Eye (tissue), 1 donor: ENCODE data around the gene MBD3L2.
"Not testable (repeated sequence)": the region's sequence is repeated elsewhere in the genome, so short reads cannot be mapped to it uniquely, and the experiment has no call there.

Experiments
- DNase-seq: peaks from one replicate; pipeline ENCODE4 v3.0.0-alpha.2; 2015

MBD3L2 gene

DNA sequence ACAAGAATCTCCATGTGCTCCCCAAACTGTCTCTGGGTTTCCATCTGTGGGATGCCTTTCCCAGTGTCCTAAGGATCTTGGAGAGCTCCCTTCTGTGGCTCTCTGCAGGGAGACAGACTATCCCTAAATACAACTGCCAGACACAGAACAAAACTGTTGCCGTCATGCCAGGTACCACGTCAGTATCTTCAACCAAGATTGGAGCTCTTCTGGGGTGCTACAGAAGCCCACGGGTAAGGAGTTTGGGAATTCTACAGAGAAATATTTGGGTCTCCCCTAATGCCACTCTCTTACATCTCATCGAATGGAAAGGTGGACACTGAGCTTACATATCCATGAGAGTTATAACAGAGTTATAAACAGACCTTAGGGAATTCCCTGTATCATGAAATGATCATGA is 14.2 kb downstream of the MBD3L2 start:
- no peak for DNase-seq

DNA sequence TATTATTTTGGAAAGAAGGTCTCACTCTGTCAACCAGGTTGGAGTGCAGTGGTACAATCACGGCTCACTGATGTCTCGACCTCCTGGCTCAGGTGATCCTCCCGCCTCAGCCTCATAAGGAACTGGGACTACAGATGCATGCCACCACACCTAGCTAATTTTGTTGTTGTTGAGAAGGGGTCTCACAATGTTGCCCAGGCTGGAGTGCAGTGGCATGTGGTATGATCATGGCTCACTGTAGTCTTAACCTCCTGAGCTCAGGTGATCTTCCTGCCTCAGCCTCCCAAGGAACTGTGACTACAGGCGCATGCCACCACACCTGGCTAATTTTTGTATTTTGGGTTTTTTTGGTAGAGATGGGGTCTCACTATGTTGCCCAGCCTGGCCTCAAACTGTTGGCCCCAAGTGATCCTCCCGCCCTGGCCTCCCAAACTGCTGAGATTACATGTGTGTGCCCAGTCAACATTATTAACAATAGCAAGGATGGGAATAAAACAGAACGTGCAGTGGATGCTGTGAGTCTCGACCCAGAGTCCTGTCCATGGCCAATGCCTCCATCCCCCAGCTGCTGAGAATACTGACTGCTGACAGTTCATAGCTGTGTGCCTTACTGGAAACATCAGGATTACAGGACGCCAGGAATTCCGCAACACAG is 14.8 kb downstream of the MBD3L2 start:
- DNase-seq = no peak

DNA sequence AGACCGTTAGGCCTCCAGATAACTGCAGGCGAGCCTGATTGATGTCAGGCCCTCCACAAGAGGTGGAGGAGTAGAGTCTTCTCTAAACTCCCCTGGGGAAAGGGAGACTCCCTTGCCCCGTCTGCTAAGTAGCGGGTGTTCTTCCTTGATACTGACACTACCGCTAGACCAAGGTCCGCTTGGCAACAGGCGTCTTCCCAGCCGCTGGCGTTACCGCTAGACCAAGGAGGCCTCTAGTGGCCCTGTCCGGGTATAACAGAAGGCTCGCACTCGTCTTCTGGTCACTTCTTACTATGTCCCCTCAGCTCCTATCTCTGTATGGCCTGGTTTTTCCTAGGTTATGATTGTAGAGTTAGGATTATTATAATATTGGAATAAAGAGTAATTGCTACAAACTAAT is 18.0 kb downstream of the MBD3L2 start:
- not testable (repeated sequence) for DNase-seq

DNA sequence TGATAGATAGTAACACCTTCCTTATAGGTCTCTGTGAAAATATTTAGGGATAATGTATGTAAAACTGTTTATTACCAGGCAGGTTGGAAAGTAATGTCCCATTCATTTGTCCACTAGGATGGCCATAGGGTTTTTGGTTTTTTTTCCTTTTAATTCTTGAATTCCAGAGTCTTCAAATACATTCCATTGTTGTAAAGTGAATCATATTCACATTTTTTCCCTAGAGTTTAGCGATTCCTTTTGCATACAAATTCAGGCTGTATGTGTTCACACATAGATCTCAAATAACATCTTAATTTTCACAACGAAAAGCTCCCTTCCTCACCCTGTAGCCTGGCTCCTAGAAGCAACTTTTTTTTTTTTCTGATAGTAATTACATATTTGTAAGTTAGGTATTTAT is 18.6 kb downstream of the MBD3L2 start:
- DNase-seq = no peak

- DNase-seq = no peak
Measured at GRCh38 chr19:7068599-7068998, 19.5 kb downstream of the MBD3L2 start.

DNA sequence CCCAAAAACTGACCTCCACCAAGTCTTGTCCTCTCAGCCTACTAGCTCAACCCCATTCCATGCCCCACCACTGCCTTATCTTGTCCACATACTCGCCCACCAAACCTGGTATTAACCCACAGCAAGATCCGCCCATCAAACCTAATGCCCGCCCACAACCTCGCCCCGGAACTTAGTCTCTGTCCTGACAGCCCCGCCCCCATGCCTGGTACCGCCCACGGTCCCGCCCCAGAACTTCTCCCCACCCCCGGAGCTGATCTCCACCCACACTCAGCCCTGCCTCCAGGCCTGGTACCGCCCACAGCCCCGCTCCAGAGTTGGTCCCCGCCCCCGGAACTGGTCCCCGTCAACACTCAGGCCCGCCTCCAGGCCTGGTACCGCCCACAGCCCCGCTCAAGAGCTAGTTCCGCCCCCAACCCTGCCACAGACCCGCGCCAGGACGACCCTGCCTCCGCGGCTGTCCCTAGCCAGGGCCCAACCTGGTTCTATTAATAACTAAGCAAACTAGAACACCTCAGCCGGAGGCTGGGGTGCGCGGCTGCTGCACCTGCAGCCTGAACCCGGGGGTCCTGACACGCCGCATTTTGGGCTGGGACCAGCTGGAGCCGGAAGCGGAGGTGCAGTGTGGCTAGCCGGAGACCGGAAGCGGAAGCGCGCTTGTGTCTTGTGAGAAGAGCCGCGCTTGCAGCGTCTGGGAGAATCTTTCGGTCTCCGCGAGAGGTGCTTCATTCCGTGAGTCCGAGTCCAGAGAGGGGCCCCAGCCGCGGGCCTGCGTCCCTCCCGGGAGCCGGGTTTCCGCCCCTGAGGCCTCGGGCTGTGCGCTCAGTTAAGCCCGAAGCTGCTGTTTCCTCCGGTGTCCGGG is 20.2 kb downstream of the MBD3L2 start, which contains the start of gene ZNF557:
Gene ZNF557 (plus strand): TSS at position 662 of the 862 bp plus-strand sequence. CDS start 5,372 bp downstream, outside the sequence.
- DNase-seq = peak; percentile 99

GRCh38 chr19:7069904-7070226 is 20.7 kb downstream of the MBD3L2 start:
- DNase-seq = no peak

DNA sequence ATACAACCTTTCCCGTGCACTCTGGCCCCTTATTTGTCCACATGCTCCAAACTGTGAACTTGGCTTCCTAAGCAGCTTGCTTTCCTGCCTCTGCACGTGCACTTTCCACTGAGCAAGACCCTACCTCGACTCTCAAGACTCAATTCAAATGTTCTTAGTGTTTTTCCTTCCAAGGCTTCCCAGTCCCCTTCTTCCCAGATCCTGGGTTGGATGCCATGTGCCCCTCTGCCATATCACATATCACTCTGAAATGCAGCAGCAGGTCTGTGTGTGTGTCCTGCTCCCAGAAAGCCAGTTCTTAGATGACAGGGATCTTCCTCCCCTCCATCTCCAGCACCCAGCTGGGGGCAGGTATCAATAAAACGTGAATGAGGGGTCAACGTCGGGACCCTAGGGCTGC is 23.4 kb downstream of the MBD3L2 start:
- DNase-seq = no peak

DNA sequence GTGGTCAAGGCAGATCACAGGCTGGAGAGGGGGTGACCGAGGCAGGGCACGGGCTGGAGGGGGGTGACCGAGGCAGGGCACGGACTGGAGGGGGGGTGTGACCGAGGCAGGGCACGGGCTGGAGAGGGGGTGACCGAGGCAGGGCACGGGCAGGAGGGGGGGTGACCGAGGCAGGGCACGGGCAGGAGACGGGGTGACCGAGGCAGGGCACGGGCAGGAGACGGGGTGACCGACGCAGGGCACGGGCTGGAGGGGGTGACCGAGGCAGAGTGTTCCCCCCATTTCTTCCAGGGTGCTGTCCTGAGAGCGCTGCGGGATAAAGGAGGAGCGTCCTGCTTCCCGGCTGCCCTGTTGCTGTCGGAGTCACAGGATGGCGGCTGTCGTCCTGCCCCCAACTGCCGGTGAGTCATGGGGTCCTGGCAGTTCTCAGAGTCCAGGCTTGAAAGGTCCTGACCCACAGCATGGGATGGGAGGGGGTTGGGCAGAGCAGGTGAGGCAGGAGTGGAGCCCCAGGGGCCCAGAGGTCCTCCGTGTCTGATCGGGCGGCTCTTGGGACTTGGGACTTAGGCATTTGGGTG is 25.7 kb downstream of the MBD3L2 start:
- no peak for DNase-seq

DNA sequence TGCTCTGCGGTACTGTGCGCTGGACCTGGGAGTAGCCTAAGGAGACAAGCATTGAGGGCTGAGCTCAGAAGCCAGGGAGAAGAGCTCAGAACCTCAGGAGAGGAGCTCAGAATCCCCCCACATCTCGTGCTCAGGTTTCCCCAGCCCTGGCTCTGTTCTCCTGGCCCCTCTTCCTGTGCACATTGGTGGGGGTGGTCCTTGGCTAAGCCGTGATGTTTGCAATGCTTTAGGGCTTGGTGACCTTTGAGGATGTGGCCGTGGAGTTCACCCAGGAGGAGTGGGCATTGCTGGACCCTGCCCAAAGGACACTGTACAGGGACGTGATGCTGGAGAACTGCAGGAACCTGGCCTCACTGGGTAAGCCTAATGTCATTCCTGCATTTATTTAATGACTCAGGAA is 27.0 kb downstream of the MBD3L2 start:
- no peak for DNase-seq

- no peak for DNase-seq
Measured at GRCh38 chr19:7078008-7078407, 28.9 kb downstream of the MBD3L2 start.

DNA sequence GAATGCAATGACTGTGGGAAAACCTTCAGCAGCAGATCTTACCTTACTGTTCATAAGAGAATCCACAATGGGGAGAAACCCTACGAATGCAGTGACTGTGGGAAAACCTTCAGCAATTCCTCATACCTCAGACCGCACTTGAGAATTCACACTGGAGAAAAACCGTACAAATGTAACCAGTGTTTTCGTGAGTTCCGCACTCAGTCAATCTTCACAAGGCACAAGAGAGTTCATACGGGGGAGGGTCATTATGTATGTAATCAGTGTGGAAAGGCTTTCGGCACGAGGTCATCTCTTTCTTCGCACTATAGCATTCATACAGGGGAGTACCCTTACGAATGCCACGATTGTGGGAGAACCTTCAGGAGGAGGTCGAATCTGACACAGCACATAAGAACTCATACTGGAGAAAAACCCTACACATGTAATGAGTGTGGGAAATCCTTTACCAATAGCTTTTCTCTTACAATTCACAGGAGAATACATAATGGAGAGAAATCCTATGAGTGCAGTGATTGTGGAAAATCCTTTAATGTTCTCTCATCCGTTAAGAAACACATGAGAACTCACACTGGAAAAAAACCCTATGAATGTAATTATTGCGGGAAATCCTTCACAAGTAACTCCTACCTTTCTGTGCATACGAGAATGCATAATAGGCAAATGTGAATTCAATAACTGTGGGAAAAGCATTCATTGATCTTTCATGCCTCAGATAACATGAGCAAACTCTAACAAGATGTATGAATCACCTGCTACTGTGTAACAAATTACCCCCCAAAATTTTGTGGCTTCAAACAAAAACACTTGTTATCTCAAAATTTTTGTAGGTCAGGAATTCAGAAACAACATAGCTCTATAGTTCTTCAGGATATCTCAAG is 34.2 kb downstream of the MBD3L2 start:
- DNase-seq = peak; percentile 48

DNA sequence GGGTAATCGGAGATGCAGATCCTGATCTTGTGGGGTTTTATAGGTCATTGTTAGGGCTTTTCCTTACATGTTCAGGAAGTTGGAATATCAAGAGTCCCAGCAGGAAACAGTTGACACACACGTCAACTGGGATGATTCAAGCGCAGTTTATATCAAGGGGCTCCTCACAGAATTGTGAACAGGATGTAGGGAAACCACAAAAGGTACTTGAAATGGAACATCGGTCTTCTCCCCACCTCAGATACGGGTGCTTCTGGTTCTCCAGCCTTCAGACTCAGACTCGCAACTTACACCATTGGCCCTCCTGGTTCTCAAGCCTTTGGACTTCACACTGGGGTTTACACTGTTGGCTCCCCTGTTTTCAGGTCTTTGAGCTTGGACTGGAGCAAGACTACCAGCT is 39.9 kb downstream of the MBD3L2 start:
- DNase-seq = no peak

DNA sequence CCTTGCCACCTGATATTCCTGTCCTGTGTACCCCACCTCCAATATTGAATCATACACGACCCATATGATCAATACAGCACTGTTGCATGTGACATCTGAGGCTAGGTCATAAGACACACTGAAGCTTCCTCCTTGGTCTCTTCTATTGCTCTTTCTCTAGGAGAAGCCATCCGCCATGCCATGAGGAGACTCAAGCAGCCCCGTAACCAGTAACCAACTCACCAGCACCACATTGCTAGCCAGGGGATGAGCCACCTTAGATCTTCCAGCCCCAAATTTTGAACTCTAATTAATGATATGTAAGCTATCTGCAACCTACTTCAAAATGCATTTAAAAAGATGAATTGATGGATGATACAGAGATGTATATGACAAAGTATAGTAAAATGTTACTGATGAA is 49.0 kb downstream of the MBD3L2 start:
- DNase-seq = no peak

- DNase-seq = peak; percentile 98
Measured at GRCh38 chr19:7098701-7099596, 49.8 kb downstream of the MBD3L2 start.

- DNase-seq = no peak
Measured at GRCh38 chr19:7099597-7099921, 50.4 kb downstream of the MBD3L2 start.
